HCT116 (cell line): ENCODE measurements around the gene MAGEA10. TPM values are rescaled to one million over a fixed set of nuclear protein-coding genes. Genes with fewer than 3 reads are reported as not detected.
"Not testable (repeated sequence)": the region's sequence is repeated elsewhere in the genome, so short reads cannot be mapped to it uniquely, and the experiment has no call there.

Experiments
- ATAC-seq: fragments of 200-7000 bp; cut with Tn5 transposase; 2 replicates; pipeline ENCODE4 v1.9.1; 2020; ENCODE audit warnings: mild to moderate bottlenecking, moderate library complexity
- BruUV-seq: library from RNA; stranded (reverse); fragments of 400-500 nt; replicated peaks from 2 replicates; lab custom pipeline; 2021; lab: Mats Ljungman, UMichigan
- CTCF ChIA-PET: fragments of 300-600 bp; sonication (Branson Sonifier 250); formaldehyde crosslinking; loops from one replicate; lab custom pipeline; 2021; ENCODE audit warnings: antibody characterized with exemption; lab: Charles Lee
- POLR2A ChIA-PET: fragments of 300-600, 350-600 bp; sonication (Branson Sonifier 250); formaldehyde crosslinking; loops from one replicate; lab custom pipeline; 2021; ENCODE audit warnings: antibody characterized with exemption; lab: Charles Lee
- RAD21 ChIA-PET, 2 experiments: fragments of 300-600 bp; sonication (Branson Sonifier 250); formaldehyde crosslinking; loops; one replicate each; lab custom pipeline; 2023; ENCODE audit warnings: low total read pairs in 2 of 2; ENCODE audit not compliant: uncharacterized antibody in 2 of 2, unreplicated experiment in 2 of 2, low non-redundant PET in 1 of 2; lab: Charles Lee
- DNase-seq: peaks from one replicate; pipeline ENCODE4 v3.0.0-alpha.2; 2010; ENCODE audit warnings: low read depth, low spot score
- H2AFZ ChIP-seq: fragments of 200-600 bp; shearing (Covaris generic), sonication (generic); 2 replicates; pipeline ENCODE4 v1.6.1; 2017; ENCODE audit warnings: low read depth, mixed run types, mixed read lengths, antibody characterized with exemption, low read length; ENCODE audit not compliant: poor library complexity, severe bottlenecking
- H3K27ac ChIP-seq: 2 replicates; pipeline ENCODE4 v1.5.1; 2012; ENCODE audit warnings: low read depth, low read length
- H3K27me3 ChIP-seq: fragments of 200-600 bp; sonication (generic); 2 replicates; pipeline ENCODE4 v1.6.1; 2016; ENCODE audit warnings: mixed run types, low read length, mixed read lengths; ENCODE audit not compliant: insufficient read depth
- H3K36me3 ChIP-seq, 2 experiments: fragments of 200-500 bp in 1 of 2; fragments of 200-600 bp in 1 of 2; sonication (Bioruptor generic) in 1 of 2; sonication (generic) in 1 of 2; 2 replicates each; pipeline versions ENCODE4 v1.5.1 to v1.6.1; 2014 to 2016; ENCODE audit warnings: low read length in 2 of 2, inconsistent platforms in 1 of 2, mixed read lengths in 1 of 2, mixed run types in 1 of 2; ENCODE audit not compliant: insufficient read depth in 2 of 2, control insufficient read depth in 1 of 2
- H3K4me1 ChIP-seq, 2 experiments: fragments of 200-600 bp in 1 of 2; sonication (generic) in 1 of 2; 2 replicates each; pipeline versions ENCODE4 v1.5.1 to v1.6.1; 2012 to 2017; ENCODE audit warnings: low read length in 2 of 2, inconsistent platforms in 1 of 2, mild to moderate bottlenecking in 1 of 2, mixed read lengths in 1 of 2, mixed run types in 1 of 2, moderate library complexity in 1 of 2; ENCODE audit not compliant: insufficient read depth in 2 of 2, control insufficient read depth in 1 of 2
- H3K4me2 ChIP-seq: fragments of 200-600 bp; sonication (generic); 2 replicates; pipeline ENCODE4 v1.6.1; 2017; ENCODE audit warnings: mixed run types, low read length, mixed read lengths
- H3K4me3 ChIP-seq, 2 experiments: fragments of 200-600 bp in 1 of 2; sonication (generic) in 1 of 2; replicated peaks in 1 of 2; 2 replicates each; pipeline ENCODE4 v1.5.1; 2011 to 2016; ENCODE audit warnings: low read length in 2 of 2, control low read depth in 1 of 2, low read depth in 1 of 2, mild to moderate bottlenecking in 1 of 2, mixed read lengths in 1 of 2, mixed run types in 1 of 2
- H3K79me2 ChIP-seq: fragments of 200-600 bp; sonication (generic); 2 replicates; pipeline ENCODE4 v1.6.1; 2017; ENCODE audit warnings: mild to moderate bottlenecking, mixed run types, low read length, moderate library complexity, mixed read lengths; ENCODE audit not compliant: insufficient read depth
- H3K9ac ChIP-seq: fragments of 200-600 bp; sonication (generic); 2 replicates; pipeline ENCODE4 v1.6.1; 2016; ENCODE audit warnings: low read length, mixed read lengths
- H3K9me2 ChIP-seq: fragments of 200-600 bp; sonication (generic), shearing (Covaris generic); 2 replicates; pipeline ENCODE4 v1.6.1; 2017; ENCODE audit warnings: mixed run types, mild to moderate bottlenecking, moderate library complexity; ENCODE audit not compliant: insufficient read depth
- H3K9me3 ChIP-seq, 2 experiments: fragments of 200-500 bp in 1 of 2; fragments of 200-600 bp in 1 of 2; sonication (Bioruptor generic) in 1 of 2; sonication (generic) in 1 of 2; 2 replicates each; pipeline ENCODE4 v1.6.1; 2014 to 2017; ENCODE audit warnings: low read length in 2 of 2, mixed read lengths in 2 of 2, inconsistent platforms in 1 of 2, low read depth in 1 of 2, mild to moderate bottlenecking in 1 of 2, mixed run types in 1 of 2, moderate library complexity in 1 of 2; ENCODE audit not compliant: control insufficient read depth in 1 of 2, insufficient read depth in 1 of 2
- H4K20me1 ChIP-seq: fragments of 200-600 bp; sonication (generic), shearing (Covaris generic); 2 replicates; pipeline ENCODE4 v1.6.1; 2017; ENCODE audit warnings: mixed run types, mild to moderate bottlenecking, moderate library complexity; ENCODE audit not compliant: insufficient read depth
- EGR1 ChIP-seq: IDR thresholded peaks from 2 replicates; pipeline ENCODE4 v1.6.1; 2012; ENCODE audit warnings: low read depth
- REST ChIP-seq: IDR thresholded peaks from 2 replicates; pipeline ENCODE4 v1.6.1; 2012; ENCODE audit warnings: low read depth
- TCF7L2 ChIP-seq: IDR thresholded peaks from 2 replicates; pipeline ENCODE4 v1.7.0; 2011; ENCODE audit warnings: borderline replicate concordance, inconsistent platforms; ENCODE audit not compliant: insufficient read depth, insufficient read length; ENCODE audit errors: extremely low read depth
- intact Hi-C: fragments of 100-400 bp; cut with micrococcal nuclease; formaldehyde crosslinking; loops from 2 replicates; pipeline ENCODE4 v1.10.0; 2022
- total RNA-seq: library from RNA; stranded (reverse); gene quantifications from one replicate; pipeline ENCODE4 v1.2.1, GENCODE V29; 2021; ENCODE audit not compliant: unreplicated experiment

MAGEA10 gene
- total RNA-seq, 1 experiment from 2014 or later: not detected

GRCh38 chrX:152129069-152129844 lies 9.1 kb downstream of the MAGEA10 start:
- H3K4me2 ChIP-seq, H3K27me3 ChIP-seq, H2AFZ ChIP-seq, H3K79me2 ChIP-seq, H3K9ac ChIP-seq, H4K20me1 ChIP-seq, H3K36me3 ChIP-seq, ATAC-seq, BruUV-seq, RAD21 ChIA-PET, H3K4me3 ChIP-seq, H3K9me3 ChIP-seq, H3K27ac ChIP-seq, H3K4me1 ChIP-seq, intact Hi-C loops, CTCF ChIA-PET, H3K9me2 ChIP-seq, DNase-seq, POLR2A ChIA-PET: not testable (repeated sequence)

- ChIA-PET RAD21 (no interaction called here), CTCF (no interaction called here)
Observed at GRCh38 chrX:152117305-152117704, 21.1 kb downstream of the MAGEA10 start.

More at GRCh38 chrX:152117305-152117704, 21.1 kb downstream of the MAGEA10 start:
- Histone ChIP-seq H3K9me2 (no peaks in the 10 kb centered on the region), H3K4me2 (no peak overlapping the region), H3K9me3 (no peaks in the 10 kb centered on the region), H3K27me3 (no peaks in the 10 kb centered on the region), H4K20me1 (no peaks in the 10 kb centered on the region), H3K27ac (no peak overlapping the region), H3K79me2 (no peaks in the 10 kb centered on the region), H3K4me3 (no peak overlapping the region), H3K4me1 (no peaks in the 10 kb centered on the region), H2AFZ (no peak overlapping the region), H3K36me3 (no peaks in the 10 kb centered on the region), H3K9ac (no peak overlapping the region)
- DNase-seq (no peak), ATAC-seq (no peak)
- BruUV-seq: no TSS peak
- POLR2A ChIA-PET: no interaction called here
- intact Hi-C loops: no loop called here
- TF ChIP-seq EGR1: no peak
- TF ChIP-seq REST: no peak
- no peak for TF ChIP-seq TCF7L2
